D341Med (cell line): ENCODE results near the gene CLEC19A.

ENCODE experiments used
- DNase-seq: peaks from one replicate; pipeline ENCODE4 v3.0.0; 2012; ENCODE audit warnings: low spot score

CLEC19A gene

GRCh38 chr16:19285431-19285830 lies at the start of gene CLEC19A:
Gene CLEC19A, plus strand, starts transcription at chr16:19285731. Its CDS starts 121 bp downstream, at chr16:19285852.
- DNase-seq = no peak

DNA sequence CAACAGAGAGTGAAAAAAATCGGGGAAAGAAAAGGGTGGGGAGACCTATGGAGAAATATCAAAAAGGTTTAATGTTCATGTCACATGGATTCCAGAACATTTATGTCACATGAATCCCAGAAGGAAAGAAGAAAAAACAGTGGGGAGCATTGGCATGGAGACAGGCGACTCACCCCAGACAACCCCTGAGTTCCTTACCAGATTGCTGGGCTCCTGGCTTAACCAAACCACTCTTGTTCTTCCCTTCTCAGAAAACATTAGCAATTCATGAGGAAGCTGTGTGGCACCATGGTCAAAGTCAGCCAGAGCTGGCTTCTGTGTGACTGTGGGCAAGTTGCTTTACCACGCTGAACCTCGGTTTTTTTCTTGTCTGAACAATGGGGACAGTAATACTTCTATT lies 49.6 kb upstream of the CLEC19A start:
- DNase-seq = no peak

DNA sequence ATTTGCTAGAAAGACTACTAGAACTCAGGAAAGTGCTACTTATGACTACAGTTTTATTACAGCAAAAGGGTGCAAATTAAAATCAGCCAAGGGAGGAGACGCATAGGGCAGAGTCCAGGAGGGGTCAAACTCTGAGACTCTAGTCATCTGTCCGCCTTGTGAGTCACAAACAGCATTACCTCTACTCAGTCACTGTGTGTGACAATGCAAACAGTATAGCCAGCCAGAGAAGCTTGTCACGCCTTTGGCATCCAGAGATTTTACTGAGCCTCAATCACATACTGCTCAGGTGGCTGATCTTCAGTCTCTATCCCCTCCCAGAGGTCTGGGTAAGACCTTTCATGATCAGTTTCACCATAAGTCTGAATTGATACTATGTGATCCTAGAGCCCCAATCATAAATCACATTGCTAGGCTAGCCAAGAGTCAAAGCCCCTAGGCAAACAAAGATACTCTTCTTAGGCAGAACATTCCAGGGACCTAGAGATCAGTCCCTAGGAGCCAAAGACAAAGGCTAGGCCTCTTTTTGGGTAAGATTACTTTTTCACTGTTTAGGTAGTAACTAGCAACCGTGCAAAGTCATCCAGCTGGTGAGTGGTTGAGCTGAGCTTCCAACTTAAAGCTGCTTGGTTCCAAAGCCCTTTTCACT lies 48.8 kb upstream of the CLEC19A start:
- no peak for DNase-seq

DNA sequence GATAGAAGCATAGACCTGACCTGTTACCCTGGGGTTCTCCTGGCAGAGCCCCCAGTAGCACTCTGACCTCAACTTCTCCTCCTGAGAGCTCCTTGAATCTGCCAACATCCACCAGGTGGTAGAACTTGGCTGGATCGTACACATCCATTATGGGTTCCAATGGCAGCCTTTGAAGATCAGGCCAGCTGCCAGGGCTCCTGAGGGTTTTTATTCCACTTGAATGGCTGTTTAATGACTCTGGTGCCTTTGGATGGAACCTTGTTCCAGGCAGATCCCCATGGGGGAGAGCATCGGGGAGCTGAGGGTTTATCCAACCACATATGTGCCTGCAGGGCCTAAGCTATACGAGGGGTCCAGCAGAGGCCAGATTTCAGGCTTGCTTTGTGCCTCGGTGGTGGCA lies 47.1 kb upstream of the CLEC19A start:
- no peak for DNase-seq

- no peak for DNase-seq
These were observed 45.9 kb upstream of the CLEC19A start for GRCh38 chr16:19239511-19240155.

GRCh38 chr16:19240494-19240893 lies 45.0 kb upstream of the CLEC19A start:
- no peak for DNase-seq

DNA sequence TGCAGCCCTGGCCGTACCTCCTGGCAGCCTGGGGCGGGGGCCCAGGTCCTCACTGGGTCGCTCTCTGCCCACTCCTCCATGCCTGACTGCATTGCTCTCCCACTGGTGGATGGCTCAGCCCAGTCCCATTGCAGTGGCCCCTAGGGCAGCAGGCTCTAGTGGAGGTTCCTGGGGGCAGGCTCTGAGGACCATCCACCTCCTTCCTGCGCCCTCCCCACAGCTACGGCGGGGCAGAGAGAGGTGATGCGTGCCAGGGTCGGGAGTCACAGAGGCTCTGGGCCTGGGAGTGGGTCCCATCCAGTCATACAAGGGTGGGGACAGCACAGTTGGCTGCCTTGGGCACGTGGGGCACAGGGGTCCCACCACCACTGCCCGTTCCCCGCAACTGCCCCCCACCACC lies 44.0 kb upstream of the CLEC19A start:
- DNase-seq = no peak

DNA sequence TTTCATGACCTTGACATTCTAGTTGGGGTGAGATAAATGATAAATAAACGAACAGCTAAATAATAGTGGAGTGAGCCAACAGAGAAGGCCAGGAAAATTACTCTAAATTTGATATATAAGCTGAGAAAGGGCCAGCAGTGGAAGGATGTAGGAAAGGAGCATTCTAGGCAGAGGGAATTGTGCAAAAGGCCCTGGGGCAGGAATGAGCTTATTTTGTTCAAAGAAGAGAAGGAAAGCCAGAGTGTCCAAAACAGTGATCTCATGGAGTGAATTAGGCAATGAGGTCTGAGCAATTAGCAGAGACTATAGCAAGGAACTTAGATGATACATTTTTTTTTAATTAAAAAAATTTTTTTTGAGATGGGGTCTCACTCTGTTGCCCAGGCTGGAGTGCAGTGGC lies 43.3 kb upstream of the CLEC19A start:
- DNase-seq = no peak

- DNase-seq = no peak
These were observed 42.5 kb upstream of the CLEC19A start for GRCh38 chr16:19242987-19243575.

- no peak for DNase-seq
These were observed 40.1 kb upstream of the CLEC19A start for GRCh38 chr16:19245326-19245925.

DNA sequence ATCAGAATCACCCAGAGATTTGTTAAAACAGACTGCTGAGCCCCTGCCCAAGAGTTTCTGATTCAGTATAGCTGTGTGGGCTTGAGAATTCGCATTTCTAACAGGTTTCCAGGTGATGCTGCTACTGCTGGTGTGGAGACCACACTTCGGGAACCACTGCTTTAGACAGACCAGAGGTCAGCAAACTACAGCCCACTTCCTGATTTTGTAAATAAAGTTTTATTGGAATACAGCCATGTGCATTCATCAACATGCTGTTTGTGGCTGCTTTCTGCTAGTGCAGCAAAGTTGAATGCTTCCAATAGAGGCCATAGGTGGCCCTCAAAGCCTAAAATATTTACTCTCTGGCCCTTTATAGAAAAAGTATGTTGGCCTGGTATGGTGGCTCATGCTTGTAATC lies 32.6 kb upstream of the CLEC19A start:
- no peak for DNase-seq

DNA sequence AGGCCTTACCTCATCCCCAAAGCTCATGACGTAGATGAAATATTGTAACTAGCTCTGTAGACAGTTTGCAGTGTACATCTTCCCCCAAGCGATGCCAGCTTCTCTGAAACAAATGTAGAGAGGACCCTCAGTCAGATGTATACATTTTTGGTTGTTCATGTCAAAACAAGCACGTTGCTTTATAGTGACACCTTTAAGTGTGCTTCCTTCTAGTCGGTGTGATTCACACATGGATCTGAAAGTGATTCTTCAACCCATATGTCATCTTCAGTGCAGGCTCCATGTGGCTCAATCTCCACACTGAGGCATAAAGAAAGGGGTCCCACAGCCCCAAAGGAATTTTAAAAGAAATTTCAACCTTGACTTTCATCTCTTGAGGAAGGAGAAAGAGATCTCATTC lies 30.9 kb upstream of the CLEC19A start:
- no peak for DNase-seq

- no peak for DNase-seq
These were observed 21.3 kb upstream of the CLEC19A start for GRCh38 chr16:19264123-19264673.

DNA sequence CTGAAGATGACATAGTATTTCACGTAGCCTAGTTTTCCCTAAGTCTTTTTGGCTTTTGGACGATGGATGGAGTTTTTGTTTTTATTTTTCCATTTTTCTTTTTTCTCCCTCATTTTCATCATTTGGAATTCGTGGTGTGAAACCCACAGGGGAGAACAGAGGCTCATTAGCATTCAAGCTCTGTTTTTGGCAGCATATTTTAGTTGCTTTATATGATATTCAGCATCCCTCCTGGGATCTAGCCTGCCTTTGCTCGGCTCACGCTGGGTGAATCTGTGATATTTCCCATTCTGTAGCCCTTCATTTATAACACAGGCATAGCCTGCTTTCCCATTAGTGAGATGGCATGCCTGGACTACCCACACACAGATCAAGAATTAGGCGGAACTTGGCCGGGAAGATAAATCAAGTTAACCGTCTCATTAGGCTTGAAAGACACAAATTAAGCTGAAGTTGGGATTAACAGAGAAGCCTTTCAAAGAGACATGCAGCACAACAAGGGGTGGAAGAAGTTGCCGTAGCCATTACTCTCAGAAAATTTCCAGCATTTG lies 20.1 kb upstream of the CLEC19A start:
- DNase-seq = no peak

GRCh38 chr16:19266774-19267173 lies 18.8 kb upstream of the CLEC19A start:
- DNase-seq = no peak

- DNase-seq = no peak
These were observed 16.4 kb upstream of the CLEC19A start for GRCh38 chr16:19269098-19269497.

- DNase-seq = no peak
These were observed 11.2 kb upstream of the CLEC19A start for GRCh38 chr16:19274165-19274797.

GRCh38 chr16:19278403-19278802 lies 7.1 kb upstream of the CLEC19A start:
- no peak for DNase-seq

DNA sequence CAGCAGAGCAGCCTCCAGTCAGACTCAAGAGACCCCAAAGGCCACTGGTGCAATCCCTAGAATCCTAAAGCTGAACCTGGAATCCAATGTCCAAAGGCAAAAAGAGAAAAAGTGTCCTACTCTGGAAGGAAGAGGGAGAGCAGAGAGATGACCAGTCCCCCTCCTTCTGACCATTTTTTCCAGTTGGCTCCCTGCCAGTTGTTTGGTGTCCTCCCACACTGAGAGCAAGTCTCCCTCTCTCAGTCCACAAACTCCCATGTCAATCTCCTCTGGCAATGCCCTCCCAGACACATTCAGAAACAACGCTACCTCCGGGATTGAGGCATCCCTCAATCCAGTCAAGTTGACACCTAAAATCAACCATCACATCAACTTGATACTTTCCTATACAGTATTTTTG lies 4.3 kb upstream of the CLEC19A start:
- no peak for DNase-seq

GRCh38 chr16:19282101-19282500 lies 3.4 kb upstream of the CLEC19A start:
- DNase-seq = no peak

DNA sequence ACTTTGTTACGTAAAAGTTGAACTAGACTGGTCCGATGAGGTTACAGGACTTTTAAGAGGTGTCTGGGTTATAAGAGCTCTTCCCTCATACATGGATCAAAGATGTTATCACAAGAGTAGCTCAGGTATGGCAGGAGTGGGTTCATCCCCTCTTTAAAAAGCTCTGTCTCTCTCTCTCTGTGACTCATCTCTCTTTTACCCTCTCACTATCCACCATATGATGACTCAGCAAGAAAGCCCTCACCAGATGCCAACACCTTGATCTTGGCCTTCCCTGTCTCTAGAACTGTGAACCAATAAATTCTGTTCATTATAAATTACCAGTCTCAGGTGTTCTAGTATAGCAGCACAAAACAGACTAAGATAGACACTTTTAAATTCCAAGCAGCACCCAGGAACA lies 1.9 kb upstream of the CLEC19A start:
- no peak for DNase-seq

DNA sequence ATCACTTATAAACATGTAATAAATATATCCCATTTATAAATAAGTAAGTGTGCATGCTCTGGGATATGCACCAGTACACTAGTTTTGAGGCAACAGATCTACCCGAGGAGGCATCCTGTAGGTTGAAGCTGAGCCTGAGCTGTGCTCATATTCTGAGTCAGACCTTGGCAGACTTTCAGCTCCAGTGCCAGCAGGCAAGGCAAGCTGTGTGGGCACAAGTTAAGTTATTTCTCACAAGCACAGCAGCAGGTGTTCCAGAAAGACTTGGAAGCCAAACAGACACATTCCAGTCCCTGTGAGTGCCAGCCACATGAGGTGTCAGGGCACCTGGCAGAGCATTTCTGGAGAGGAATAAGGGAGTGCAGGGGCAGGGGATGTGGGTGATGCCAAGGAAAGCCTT lies 1.3 kb upstream of the CLEC19A start:
- no peak for DNase-seq
